Neuronal stem cell (in vitro differentiated cells): Measurements from ENCODE around the gene ACAP1.
A peak's percentile ranks its signal among the peaks of the same experiment; 100 is the strongest.

Experiments
- DNase-seq: peaks from one replicate; pipeline ENCODE4 v3.0.0-alpha.2; 2013; ENCODE audit warnings: low spot score
- H2AFZ ChIP-seq: one replicate; pipeline ENCODE4 v1.6.1; 2013; ENCODE audit warnings: mild to moderate bottlenecking, low read length, inconsistent platforms
- H2AK5ac ChIP-seq: 2 replicates; pipeline ENCODE4 v1.6.1; 2013; ENCODE audit warnings: low read depth, mild to moderate bottlenecking, inconsistent platforms, low read length, moderate library complexity, mixed read lengths
- H2BK120ac ChIP-seq: 2 replicates; pipeline ENCODE4 v1.6.1; 2013; ENCODE audit warnings: low read depth, mild to moderate bottlenecking, inconsistent platforms, low read length, moderate library complexity, mixed read lengths
- H2BK12ac ChIP-seq: one replicate; pipeline ENCODE4 v1.6.1; 2013; ENCODE audit warnings: low read length, inconsistent platforms
- H2BK15ac ChIP-seq: 2 replicates; pipeline ENCODE4 v1.6.1; 2013; ENCODE audit warnings: mild to moderate bottlenecking, low read length, inconsistent platforms, mixed read lengths
- H2BK5ac ChIP-seq: one replicate; pipeline ENCODE4 v1.6.1; 2013; ENCODE audit warnings: inconsistent platforms, mild to moderate bottlenecking, low read length, moderate library complexity
- H3K14ac ChIP-seq: one replicate; pipeline ENCODE4 v1.6.1; 2013; ENCODE audit warnings: low read length, inconsistent platforms
- H3K18ac ChIP-seq: 2 replicates; pipeline ENCODE4 v1.6.1; 2013; ENCODE audit warnings: low read length, inconsistent platforms
- H3K23ac ChIP-seq: 2 replicates; pipeline ENCODE4 v1.6.1; 2013; ENCODE audit warnings: low read depth, mild to moderate bottlenecking, mixed read lengths, low read length, inconsistent platforms; ENCODE audit not compliant: poor library complexity
- H3K27ac ChIP-seq: replicated peaks from 3 replicates; pipeline ENCODE4 v1.5.1; 2013; ENCODE audit warnings: low read length, inconsistent platforms
- H3K27me3 ChIP-seq, 3 experiments: 2 replicates each; pipeline ENCODE4 v1.6.1; 2013; ENCODE audit warnings: low read length in 3 of 3, mild to moderate bottlenecking in 2 of 3, inconsistent platforms in 1 of 3, low read depth in 1 of 3, mixed read lengths in 1 of 3, moderate library complexity in 1 of 3; ENCODE audit not compliant: control insufficient read depth in 3 of 3, insufficient read depth in 3 of 3
- H3K36me3 ChIP-seq, 2 donors: replicated peaks in 1 of 2; 2 replicates each; pipeline ENCODE4 v1.6.1; 2013; ENCODE audit warnings: low read length in 2 of 2; ENCODE audit not compliant: control insufficient read depth in 2 of 2, insufficient read depth in 2 of 2
- H3K4ac ChIP-seq: 2 replicates; pipeline ENCODE4 v1.6.1; 2013; ENCODE audit warnings: inconsistent platforms, mild to moderate bottlenecking, low read length, moderate library complexity
- H3K4me1 ChIP-seq, 2 donors: 1 replicate in 1 of 2; 2 replicates in 1 of 2; pipeline ENCODE4 v1.6.1; 2013; ENCODE audit warnings: low read length in 2 of 2, low read depth in 1 of 2; ENCODE audit not compliant: control insufficient read depth in 2 of 2, insufficient read depth in 1 of 2
- H3K4me2 ChIP-seq: one replicate; pipeline ENCODE4 v1.6.1; 2013; ENCODE audit warnings: mild to moderate bottlenecking, low read length, inconsistent platforms; ENCODE audit not compliant: insufficient read depth, poor library complexity, severe bottlenecking
- H3K4me3 ChIP-seq, 2 donors: 2 replicates each; pipeline ENCODE4 v1.5.1; 2013; ENCODE audit warnings: low read length in 2 of 2, mild to moderate bottlenecking in 2 of 2, inconsistent platforms in 1 of 2, moderate library complexity in 1 of 2
- H3K79me1 ChIP-seq: one replicate; pipeline ENCODE4 v1.6.1; 2013; ENCODE audit warnings: low read depth, mild to moderate bottlenecking, inconsistent platforms, low read length, moderate library complexity
- H3K9ac ChIP-seq: one replicate; pipeline ENCODE4 v1.6.1; 2013; ENCODE audit warnings: mild to moderate bottlenecking, low read depth, low read length, inconsistent platforms; ENCODE audit not compliant: poor library complexity
- H3K9me3 ChIP-seq, 2 donors: replicated peaks in 1 of 2; 2 replicates each; pipeline versions ENCODE3 to v1.6.1; 2013; ENCODE audit warnings: low read length in 2 of 2, mild to moderate bottlenecking in 2 of 2, inconsistent platforms in 1 of 2, low read depth in 1 of 2, mixed read lengths in 1 of 2, moderate library complexity in 1 of 2; ENCODE audit not compliant: control insufficient read depth in 2 of 2, insufficient read depth in 1 of 2
- H4K8ac ChIP-seq: one replicate; pipeline ENCODE4 v1.6.1; 2013; ENCODE audit warnings: low read depth, mild to moderate bottlenecking, inconsistent platforms, low read length, moderate library complexity
- H4K91ac ChIP-seq: one replicate; pipeline ENCODE4 v1.6.1; 2013; ENCODE audit warnings: low read length, low read depth, mild to moderate bottlenecking, inconsistent platforms; ENCODE audit not compliant: poor library complexity
- WGBS, 2 donors: extraction: QIAGEN DNeasy Blood & Tissue Kit; methylation state at CpG; one replicate each; pipeline ENCODE4 v1.1.7; 2013; ENCODE audit warnings: missing lambda C conversion rate in 2 of 2, mixed read lengths in 1 of 2; ENCODE audit not compliant: insufficient read length in 2 of 2, insufficient replicate concordance in 1 of 2; ENCODE audit errors: extremely low coverage in 2 of 2; 5-methylcytosine and 5-hydroxymethylcytosine counted together

Gene ACAP1

DNA sequence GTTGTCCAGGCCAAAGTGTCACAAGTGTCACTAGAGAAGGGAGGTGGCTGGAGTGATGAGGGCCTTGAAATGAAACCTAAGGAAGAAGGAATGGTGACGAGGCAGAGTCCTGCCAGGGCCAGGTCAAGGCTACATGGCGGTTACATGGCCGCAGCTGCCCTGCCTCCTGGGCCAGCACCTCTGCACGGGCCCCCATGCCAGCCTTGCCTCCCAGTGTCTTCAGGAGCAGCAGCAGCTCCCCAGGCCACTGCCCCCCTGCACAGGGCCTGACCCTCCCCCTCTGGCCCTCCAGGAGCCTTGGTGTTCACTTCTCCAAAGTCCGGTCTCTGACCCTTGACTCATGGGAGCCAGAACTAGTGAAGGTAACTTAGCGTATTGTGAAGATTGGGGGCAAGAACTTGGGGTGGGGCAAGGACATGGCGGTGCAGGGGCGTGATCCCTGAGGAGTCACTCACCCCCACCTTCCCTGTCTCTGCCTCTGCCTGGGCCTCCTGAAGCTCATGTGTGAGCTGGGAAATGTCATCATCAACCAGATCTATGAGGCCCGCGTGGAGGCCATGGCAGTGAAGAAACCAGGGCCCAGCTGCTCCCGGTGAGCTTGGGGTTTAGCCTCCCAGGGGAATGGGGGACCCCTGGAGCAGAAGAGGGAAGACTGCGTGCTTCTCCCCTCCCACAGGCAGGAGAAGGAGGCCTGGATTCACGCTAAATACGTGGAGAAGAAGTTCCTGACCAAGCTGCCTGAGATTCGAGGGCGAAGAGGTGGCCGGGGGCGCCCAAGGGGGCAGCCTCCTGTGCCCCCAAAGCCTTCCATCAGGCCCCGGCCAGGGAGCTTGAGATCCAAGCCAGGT is 11.5 kb downstream of the ACAP1 start:
- H3K4me2 ChIP-seq, result no peak overlapping the region
- no CpG with 5 or more reads among the region's 19 CpGs for WGBS, 2 donors
- peak overlapping the region; percentile 49 for H2AK5ac ChIP-seq
- H3K36me3 ChIP-seq, result no peaks in the 10 kb centered on the region
- H3K27ac ChIP-seq, result no peak overlapping the region
- H3K4me3 ChIP-seq, result no peak overlapping the region
- peaks cover 8% of the 10 kb centered on the region for H3K79me1 ChIP-seq
- H2BK120ac ChIP-seq, result no peak overlapping the region
- H2AFZ ChIP-seq, result no peak overlapping the region
- H2BK5ac ChIP-seq, result peak overlapping the region; percentile 88
- no peak overlapping the region for H3K14ac ChIP-seq
- no peak overlapping the region for H3K4ac ChIP-seq
- no peak for DNase-seq
- no peak overlapping the region for H2BK12ac ChIP-seq
- peak overlapping the region; percentile 25 for H3K9ac ChIP-seq
- H3K9me3 ChIP-seq, result no peaks in the 10 kb centered on the region
- no peak overlapping the region for H4K8ac ChIP-seq
- peaks cover 13 to 20% of the 10 kb centered on the region in 2 donors for H3K4me1 ChIP-seq
- H4K91ac ChIP-seq, result no peak overlapping the region
- H3K27me3 ChIP-seq, result peaks cover 0 to 12% (median 0%) of the 10 kb centered on the region in 3 experiments
- peak overlapping the region; percentile 30 for H2BK15ac ChIP-seq
- H3K23ac ChIP-seq, result no peak overlapping the region
- peak overlapping the region; percentile 60 for H3K18ac ChIP-seq

DNA sequence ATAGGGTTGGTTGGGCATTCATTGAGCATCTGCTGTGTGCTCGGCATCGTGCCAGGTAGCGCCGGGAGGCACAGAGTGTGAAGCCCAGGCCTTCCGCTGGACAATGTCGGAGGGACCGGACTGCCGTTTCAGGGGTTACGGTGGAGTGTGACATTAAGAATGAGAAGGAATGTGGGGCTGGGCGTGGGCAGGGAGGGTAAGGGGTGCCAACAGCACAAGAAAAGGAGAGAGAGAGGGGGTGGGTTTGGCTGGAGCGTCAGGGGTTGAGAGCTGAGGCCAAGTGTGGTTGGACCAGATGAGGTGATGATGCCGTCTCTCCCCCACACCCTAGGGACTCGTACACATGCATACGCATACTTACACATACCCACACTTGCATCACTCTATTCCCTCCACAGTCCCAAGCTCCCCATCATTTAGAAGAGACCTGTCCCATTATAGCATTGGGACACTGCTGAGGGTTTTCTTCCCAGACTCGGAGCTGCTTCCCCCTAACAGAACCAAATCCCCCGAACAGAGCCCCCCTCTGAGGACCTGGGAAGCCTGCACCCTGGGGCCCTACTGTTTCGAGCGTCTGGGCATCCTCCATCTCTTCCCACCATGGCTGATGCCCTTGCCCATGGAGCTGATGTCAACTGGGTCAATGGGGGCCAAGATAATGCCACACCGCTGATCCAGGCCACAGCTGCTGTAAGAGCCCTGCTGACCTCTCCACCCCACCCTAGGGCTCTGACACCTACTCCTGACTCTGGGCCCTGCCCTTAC is 12.3 kb downstream of the ACAP1 start:
- peak overlapping the region; percentile 7 for H3K9ac ChIP-seq

GRCh38 chr17:7351665-7352502 is 15.6 kb downstream of the ACAP1 start, which contains the start of gene KCTD11:
TSS of gene KCTD11 (plus strand) at chr17:7352162.
- Histone ChIP-seq H4K91ac (peak within 1 kb of the TSS; percentile 100), H3K9me3 (no peaks in the 10 kb centered on the region), H2BK15ac (peak within 1 kb of the TSS; percentile 97), H2BK5ac (peak within 1 kb of the TSS; percentile 98), H3K36me3 (no peaks in the 10 kb centered on the region), H3K23ac (peak within 1 kb of the TSS; percentile 92), H3K4ac (peak within 1 kb of the TSS; percentile 99), H3K27ac (peak within 1 kb of the TSS; percentile 98), H3K27me3 (peaks cover 0 to 2% (median 0%) of the 10 kb centered on the region in 3 experiments), H2AFZ (peak within 1 kb of the TSS; percentile 94), H3K14ac (peak within 1 kb of the TSS; percentile 78), H2AK5ac (peak within 1 kb of the TSS; percentile 100), H4K8ac (peak within 1 kb of the TSS; percentile 57), H3K18ac (peak within 1 kb of the TSS; percentile 100), H3K79me1 (peaks cover 11% of the 10 kb centered on the region), H3K4me3 (peak within 1 kb of the TSS; percentile 77 to 90), H3K9ac (peak within 1 kb of the TSS; percentile 98), H2BK120ac (peak within 1 kb of the TSS; percentile 98), H3K4me2 (peak within 1 kb of the TSS; percentile 91), H2BK12ac (peak within 1 kb of the TSS; percentile 98), H3K4me1 (peaks cover 26 to 50% of the 10 kb centered on the region in 2 donors)
- peak; percentile 92 for DNase-seq
- WGBS, 2 donors, result no CpG with 5 or more reads among the region's 91 CpGs

More for the DNA sequence above, 12.3 kb downstream of the ACAP1 start:
- Histone ChIP-seq H3K4me3 (no peak overlapping the region), H3K23ac (no peak overlapping the region), H4K8ac (no peak overlapping the region), H3K36me3 (no peaks in the 10 kb centered on the region), H2BK5ac (peak overlapping the region; percentile 88), H3K18ac (peak overlapping the region; percentile 48), H2AK5ac (peak overlapping the region; percentile 49), H2BK12ac (peak overlapping the region; percentile 35), H3K27me3 (peaks cover 0 to 4% (median 0%) of the 10 kb centered on the region in 3 experiments), H3K4me2 (no peak overlapping the region), H2BK120ac (no peak overlapping the region), H3K4me1 (peaks cover 13 to 27% of the 10 kb centered on the region in 2 donors), H3K27ac (no peak overlapping the region), H4K91ac (no peak overlapping the region), H3K14ac (no peak overlapping the region), H2BK15ac (no peak overlapping the region), H3K4ac (no peak overlapping the region), H3K79me1 (peaks cover 11% of the 10 kb centered on the region), H3K9me3 (no peaks in the 10 kb centered on the region), H2AFZ (no peak overlapping the region)
- no peak for DNase-seq
- no CpG with 5 or more reads among the region's 19 CpGs for WGBS, 2 donors
